Glutamatergic neuron (in vitro differentiated cells): ENCODE results near the gene ZNF385C. TPM values are rescaled to one million over a fixed set of nuclear protein-coding genes. Genes with fewer than 3 reads are reported as not detected.

Source experiments
- DNase-seq: peaks from one replicate; pipeline ENCODE4 v3.0.0; 2022
- H3K27ac Mint-ChIP-seq: one replicate; pipeline ENCODE4 v1.8.0; 2020; ENCODE audit warnings: mild to moderate bottlenecking, mixed read lengths, inconsistent platforms; ENCODE audit not compliant: unreplicated experiment
- H3K27me3 Mint-ChIP-seq: one replicate; pipeline ENCODE4 v1.8.0; 2020; ENCODE audit warnings: mild to moderate bottlenecking, moderate library complexity, mixed read lengths, inconsistent platforms; ENCODE audit not compliant: unreplicated experiment
- H3K36me3 Mint-ChIP-seq: one replicate; pipeline ENCODE4 v1.8.0; 2020; ENCODE audit warnings: mild to moderate bottlenecking, mixed read lengths, inconsistent platforms; ENCODE audit not compliant: unreplicated experiment
- H3K4me1 Mint-ChIP-seq: one replicate; pipeline ENCODE4 v1.8.0; 2020; ENCODE audit warnings: mild to moderate bottlenecking, low read depth, mixed read lengths, inconsistent platforms; ENCODE audit not compliant: unreplicated experiment
- H3K4me3 Mint-ChIP-seq: one replicate; pipeline ENCODE4 v1.8.0; 2020; ENCODE audit warnings: mild to moderate bottlenecking, mixed read lengths, inconsistent platforms; ENCODE audit not compliant: unreplicated experiment
- H3K9me3 Mint-ChIP-seq: one replicate; pipeline ENCODE4 v1.8.0; 2020; ENCODE audit warnings: mild to moderate bottlenecking, moderate library complexity, mixed read lengths, inconsistent platforms; ENCODE audit not compliant: unreplicated experiment
- CTCF ChIP-seq: fragments of 200-600 bp; sonication (generic); IDR thresholded peaks from one replicate; pipeline ENCODE4 v1.5.0; 2021; ENCODE audit not compliant: partially characterized antibody, unreplicated experiment
- total RNA-seq: library from RNA; stranded (reverse); fragmentation: NEBNext Ultra II Directional; extraction: Animal tissue kit (Norgen Biotek cat#: 25700); gene quantifications from one replicate; pipeline ENCODE4 v1.2.1, GENCODE V29; 2021; ENCODE audit not compliant: unreplicated experiment

Gene ZNF385C
- total RNA-seq, 1 donor from 2014 or later = 1.5 TPM

- no peak for DNase-seq
- Mint-ChIP-seq H3K27me3 (peaks cover 17% of the 10 kb centered on the region), H3K27ac (no peak overlapping the region), H3K36me3 (no peaks in the 10 kb centered on the region), H3K4me3 (no peak overlapping the region), H3K9me3 (no peaks in the 10 kb centered on the region), H3K4me1 (no peaks in the 10 kb centered on the region)
- no peak for TF ChIP-seq CTCF
These were observed 22.5 kb downstream of the ZNF385C start for GRCh38 chr17:42075789-42076188.

GRCh38 chr17:42072323-42073187, 25.7 kb downstream of the ZNF385C start:
- peak; percentile 62 for DNase-seq
- Mint-ChIP-seq H3K27ac (no peak overlapping the region), H3K4me3 (no peak overlapping the region), H3K9me3 (no peaks in the 10 kb centered on the region), H3K36me3 (no peaks in the 10 kb centered on the region), H3K27me3 (peaks cover 17% of the 10 kb centered on the region), H3K4me1 (no peaks in the 10 kb centered on the region)
- TF ChIP-seq CTCF = no peak

GRCh38 chr17:42071810-42072209, 26.5 kb downstream of the ZNF385C start:
- no peaks in the 10 kb centered on the region for H3K9me3 Mint-ChIP-seq
- no peaks in the 10 kb centered on the region for H3K36me3 Mint-ChIP-seq
- peaks cover 17% of the 10 kb centered on the region for H3K27me3 Mint-ChIP-seq
- no peak overlapping the region for H3K27ac Mint-ChIP-seq
- no peak for TF ChIP-seq CTCF
- no peak overlapping the region for H3K4me3 Mint-ChIP-seq
- DNase-seq = no peak
- H3K4me1 Mint-ChIP-seq = no peaks in the 10 kb centered on the region

GRCh38 chr17:42068979-42069378, 29.3 kb downstream of the ZNF385C start:
- Mint-ChIP-seq H3K9me3 (no peaks in the 10 kb centered on the region), H3K36me3 (no peaks in the 10 kb centered on the region), H3K27me3 (peaks cover 14% of the 10 kb centered on the region), H3K4me3 (no peak overlapping the region), H3K27ac (no peak overlapping the region), H3K4me1 (no peaks in the 10 kb centered on the region)
- TF ChIP-seq CTCF = no peak
- no peak for DNase-seq

- H3K9me3 Mint-ChIP-seq = no peaks in the 10 kb centered on the region
- H3K4me3 Mint-ChIP-seq = no peak overlapping the region
- peak; percentile 85 for DNase-seq
- no peaks in the 10 kb centered on the region for H3K36me3 Mint-ChIP-seq
- no peaks in the 10 kb centered on the region for H3K4me1 Mint-ChIP-seq
- peaks cover 4% of the 10 kb centered on the region for H3K27me3 Mint-ChIP-seq
- no peak overlapping the region for H3K27ac Mint-ChIP-seq
- peak; percentile 94 for TF ChIP-seq CTCF
These were observed 30.7 kb downstream of the ZNF385C start for GRCh38 chr17:42067371-42068091.
